Tibial artery (tissue), 4 donors: Measurements from ENCODE around the gene HSPB1.
"Not testable (repeated sequence)": the region's sequence is repeated elsewhere in the genome, so short reads cannot be mapped to it uniquely, and the experiment has no call there.

Experiments used
- DNase-seq, 2 donors: peaks; one replicate each; pipeline ENCODE4 v3.0.0-alpha.2; 2019
- H3K27ac ChIP-seq, 2 donors: fragments of 200-600 bp; sonication (generic) in 1 of 2; 1 replicate in 1 of 2; 2 replicates in 1 of 2; pipeline ENCODE4 v1.5.1; 2018 to 2019; ENCODE audit warnings: mild to moderate bottlenecking in 1 of 2
- H3K27me3 ChIP-seq, 2 donors: fragments of 200-600 bp; sonication (generic) in 1 of 2; one replicate each; pipeline versions ENCODE4 v1.5.1 to v1.6.0; 2016 to 2019
- H3K36me3 ChIP-seq, 3 donors: fragments of 200-600 bp; sonication (generic) in 2 of 3; one replicate each; pipeline ENCODE4 v1.5.1; 2016 to 2019; ENCODE audit warnings: mild to moderate bottlenecking in 2 of 3
- H3K4me1 ChIP-seq, 4 donors: fragments of 200-600 bp; sonication (generic) in 2 of 4; 1 replicate in 3 of 4; 2 replicates in 1 of 4; pipeline ENCODE4 v1.5.1; 2016 to 2019
- H3K4me3 ChIP-seq, 2 donors: fragments of 200-600 bp; sonication (generic) in 1 of 2; 1 replicate in 1 of 2; 2 replicates in 1 of 2; pipeline ENCODE4 v1.5.1; 2018 to 2019; ENCODE audit warnings: mild to moderate bottlenecking in 2 of 2
- H3K9me3 ChIP-seq, 3 donors: fragments of 200-600 bp; sonication (generic) in 1 of 3; one replicate each; pipeline ENCODE4 v1.5.1; 2016 to 2019
- intact Hi-C: fragments of 100-400 bp; cut with DNase I; formaldehyde crosslinking; loops from one replicate; pipeline ENCODE4 v1.15.0; 2023; ENCODE audit warnings: low total_unique reads
- TF ChIP-seq, protein P1 (sequence below), 2 experiments: fragments of 200-600 bp in 1 of 2; fragments of 450-650 bp in 1 of 2; IDR thresholded peaks; one replicate each; pipeline ENCODE4 v1.5.1; 2017 to 2019; ENCODE audit warnings: antibody characterized with exemption in 2 of 2, mild to moderate bottlenecking in 1 of 2, moderate library complexity in 1 of 2

Gene HSPB1

DNA sequence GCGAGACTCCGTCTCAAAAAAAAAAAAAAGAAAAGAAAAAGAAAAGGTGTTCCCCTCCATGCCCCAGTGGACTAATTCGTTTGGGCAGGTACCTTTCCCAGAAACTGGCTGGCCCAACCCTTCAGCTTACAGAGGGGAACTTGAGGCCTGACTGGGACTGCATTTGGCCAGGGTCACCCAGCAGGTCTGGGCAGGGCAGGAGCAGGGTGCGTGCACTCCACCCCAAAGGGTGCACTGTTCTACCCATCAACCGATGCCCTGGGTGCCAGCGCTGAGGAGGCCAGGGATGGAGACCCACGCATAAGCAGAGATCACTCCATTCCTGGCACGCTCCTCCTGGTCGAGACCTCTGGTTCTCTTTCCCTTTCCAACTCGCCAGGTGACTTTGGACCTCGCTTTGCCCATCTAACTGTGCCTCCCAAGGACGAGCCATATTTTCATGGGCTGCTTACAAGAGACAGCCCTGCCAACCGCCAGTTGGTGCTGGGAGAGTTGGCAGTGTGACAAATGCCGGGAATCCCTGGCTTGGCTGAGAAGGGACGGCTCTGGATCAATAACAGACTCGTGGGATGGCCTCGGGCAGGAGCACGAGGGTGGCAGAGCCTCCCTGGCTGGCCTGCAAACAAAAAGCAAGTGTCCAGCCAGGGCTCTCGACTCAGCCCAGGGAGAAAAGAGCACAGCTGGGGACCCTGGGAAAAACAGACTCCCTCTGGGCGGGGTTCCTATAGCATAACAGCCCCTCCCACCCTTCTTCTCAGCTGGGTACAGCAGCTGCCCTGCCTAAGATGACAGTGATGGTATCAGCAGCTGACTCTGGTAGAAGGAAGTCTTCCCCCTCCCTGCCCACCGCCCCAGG, 7.9 kb downstream of the HSPB1 start:
- no peak overlapping the region for H3K4me3 ChIP-seq
- H3K9me3 ChIP-seq, result no peaks in the 10 kb centered on the region
- TF ChIP-seq, protein P1, sequence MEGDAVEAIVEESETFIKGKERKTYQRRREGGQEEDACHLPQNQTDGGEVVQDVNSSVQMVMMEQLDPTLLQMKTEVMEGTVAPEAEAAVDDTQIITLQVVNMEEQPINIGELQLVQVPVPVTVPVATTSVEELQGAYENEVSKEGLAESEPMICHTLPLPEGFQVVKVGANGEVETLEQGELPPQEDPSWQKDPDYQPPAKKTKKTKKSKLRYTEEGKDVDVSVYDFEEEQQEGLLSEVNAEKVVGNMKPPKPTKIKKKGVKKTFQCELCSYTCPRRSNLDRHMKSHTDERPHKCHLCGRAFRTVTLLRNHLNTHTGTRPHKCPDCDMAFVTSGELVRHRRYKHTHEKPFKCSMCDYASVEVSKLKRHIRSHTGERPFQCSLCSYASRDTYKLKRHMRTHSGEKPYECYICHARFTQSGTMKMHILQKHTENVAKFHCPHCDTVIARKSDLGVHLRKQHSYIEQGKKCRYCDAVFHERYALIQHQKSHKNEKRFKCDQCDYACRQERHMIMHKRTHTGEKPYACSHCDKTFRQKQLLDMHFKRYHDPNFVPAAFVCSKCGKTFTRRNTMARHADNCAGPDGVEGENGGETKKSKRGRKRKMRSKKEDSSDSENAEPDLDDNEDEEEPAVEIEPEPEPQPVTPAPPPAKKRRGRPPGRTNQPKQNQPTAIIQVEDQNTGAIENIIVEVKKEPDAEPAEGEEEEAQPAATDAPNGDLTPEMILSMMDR (IDR thresholded peaks at IDR 0.05), result no peak
- intact Hi-C loops, result no loop called here
- H3K36me3 ChIP-seq, result no peaks in the 10 kb centered on the region
- H3K27ac ChIP-seq, result peak overlapping the region; percentile 62 to 64
- H3K27me3 ChIP-seq, result no peaks in the 10 kb centered on the region
- no peak for DNase-seq
- peaks cover 0 to 48% (median 29%) of the 10 kb centered on the region in 4 donors for H3K4me1 ChIP-seq

DNA sequence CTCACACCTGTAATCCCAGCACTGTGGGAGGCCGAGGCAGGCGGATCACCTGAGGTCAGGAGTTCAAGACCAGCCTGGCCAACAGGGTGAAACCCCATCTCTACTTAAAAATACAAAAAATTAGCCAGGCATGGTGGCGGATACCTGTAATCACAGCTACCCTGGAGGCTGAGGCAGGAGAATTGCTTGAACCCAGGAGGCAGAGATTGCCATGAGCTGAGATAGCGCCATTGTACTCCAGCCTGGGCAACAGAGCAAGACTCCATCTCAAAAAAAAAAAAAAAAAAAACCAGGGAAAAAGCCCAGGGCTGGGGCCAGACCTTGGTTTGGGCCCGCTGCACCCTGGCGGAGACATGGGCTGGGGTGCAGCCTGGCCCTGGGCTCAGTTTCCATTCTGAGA, 9.4 kb downstream of the HSPB1 start:
- H3K36me3 ChIP-seq, H3K27ac ChIP-seq, H3K9me3 ChIP-seq, H3K27me3 ChIP-seq, DNase-seq, intact Hi-C loops, H3K4me3 ChIP-seq: not testable (repeated sequence)
- H3K4me1 ChIP-seq, result peaks cover 0 to 33% (median 18%) of the 10 kb centered on the region in 4 donors

- H3K4me1 ChIP-seq, result peaks cover 0 to 33% (median 21%) of the 10 kb centered on the region in 4 donors
- no peak overlapping the region for H3K4me3 ChIP-seq
- TF ChIP-seq, protein P1 (IDR thresholded peaks at IDR 0.05), result peak; percentile 100
- intact Hi-C loops, result loop anchor here (2.0 kb wide), 1 partner anchor 135 kb away; no protein-coding TSS in a partner anchor
- peak overlapping the region; percentile 18 to 37 for H3K27ac ChIP-seq
- DNase-seq, result peak; percentile 96 to 97
- H3K9me3 ChIP-seq, result no peaks in the 10 kb centered on the region
- H3K36me3 ChIP-seq, result no peaks in the 10 kb centered on the region
- no peaks in the 10 kb centered on the region for H3K27me3 ChIP-seq
These were observed 11.7 kb downstream of the HSPB1 start for GRCh38 chr7:76314042-76314721.

DNA sequence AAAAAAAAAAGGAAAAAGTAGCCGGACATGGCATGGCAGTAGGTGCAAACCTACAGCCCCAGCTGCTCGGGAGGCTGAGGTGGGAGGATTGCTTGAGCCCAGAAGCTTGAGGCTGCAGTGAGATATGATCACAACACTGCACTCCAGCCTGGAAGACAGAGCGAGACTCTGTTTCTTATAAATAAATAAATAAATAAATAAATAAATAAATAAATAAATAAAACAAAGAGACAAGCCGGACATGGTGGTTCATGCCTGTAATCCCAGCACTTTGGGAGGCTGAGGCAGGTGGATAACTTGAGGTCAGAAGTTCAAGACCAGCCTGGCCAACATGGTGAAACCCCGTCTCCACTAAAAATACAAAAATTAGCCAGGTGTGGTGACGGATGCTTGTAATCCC, 12.3 kb downstream of the HSPB1 start:
- H3K9me3 ChIP-seq, H3K27ac ChIP-seq, H3K36me3 ChIP-seq, H3K4me3 ChIP-seq, DNase-seq, H3K27me3 ChIP-seq: not testable (repeated sequence)
- intact Hi-C loops, result loop anchor here (2.0 kb wide), 1 partner anchor 136 kb away; no protein-coding TSS in a partner anchor
- H3K4me1 ChIP-seq, result peaks cover 0 to 39% (median 23%) of the 10 kb centered on the region in 4 donors

DNA sequence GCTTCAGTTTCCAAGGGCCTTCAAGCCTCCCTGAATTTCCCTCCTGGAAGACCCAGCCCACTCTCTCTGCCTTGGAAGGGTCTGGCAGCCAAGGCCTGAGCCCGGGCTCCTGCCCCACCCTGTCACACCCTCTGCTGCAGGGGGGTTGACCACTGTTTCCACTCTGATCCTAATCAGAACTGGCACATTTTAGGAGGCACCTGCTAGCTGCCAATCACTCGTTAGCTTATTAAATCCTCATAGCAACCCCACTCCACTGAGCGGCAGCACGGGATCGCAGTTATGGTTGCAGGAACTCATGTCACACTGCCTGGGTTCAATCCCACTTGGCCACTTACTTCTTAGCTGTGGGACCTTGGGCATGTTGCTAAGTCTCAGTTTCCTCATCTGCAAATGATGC, 12.9 kb downstream of the HSPB1 start:
- TF ChIP-seq, protein P1 (IDR thresholded peaks at IDR 0.05), result no peak
- DNase-seq, result no peak
- H3K4me1 ChIP-seq, result peaks cover 0 to 38% (median 20%) of the 10 kb centered on the region in 4 donors
- H3K4me3 ChIP-seq, result no peak overlapping the region
- intact Hi-C loops, result loop anchor here (2.0 kb wide), 1 partner anchor 137 kb away; no protein-coding TSS in a partner anchor
- no peaks in the 10 kb centered on the region for H3K36me3 ChIP-seq
- no peak overlapping the region for H3K27ac ChIP-seq
- H3K9me3 ChIP-seq, result no peaks in the 10 kb centered on the region
- H3K27me3 ChIP-seq, result no peaks in the 10 kb centered on the region

GRCh38 chr7:76316984-76317781, 14.7 kb downstream of the HSPB1 start:
- H3K4me3 ChIP-seq, result peak overlapping the region; percentile 87 to 95
- peak in 1 of 2 donors; percentile 76 for DNase-seq
- no peaks in the 10 kb centered on the region for H3K9me3 ChIP-seq
- intact Hi-C loops, result no loop called here
- peaks cover 0 to 40% (median 22%) of the 10 kb centered on the region in 4 donors for H3K4me1 ChIP-seq
- H3K27me3 ChIP-seq, result no peaks in the 10 kb centered on the region
- H3K36me3 ChIP-seq, result no peaks in the 10 kb centered on the region
- H3K27ac ChIP-seq, result peak overlapping the region; percentile 94 to 97
- TF ChIP-seq, protein P1 (IDR thresholded peaks at IDR 0.05), result no peak
